HG03565 (cell line): ENCODE measurements around the gene SAAL1.

Source experiments
- ATAC-seq: cut with Tn5 transposase; IDR thresholded peaks from one replicate; pipeline ENCODE4 v1.9.1; 2021; ENCODE audit warnings: mild to moderate bottlenecking, moderate library complexity; ENCODE audit not compliant: unreplicated experiment

SAAL1 gene

GRCh38 chr11:18088366-18088765 lies 17.5 kb downstream of the SAAL1 start:
- ATAC-seq = no peak

GRCh38 chr11:18081551-18081950 lies 24.3 kb downstream of the SAAL1 start:
- ATAC-seq = no peak

- ATAC-seq = no peak
These were observed 25.4 kb downstream of the SAAL1 start for GRCh38 chr11:18080451-18080850.

- ATAC-seq = no peak
These were observed 27.0 kb downstream of the SAAL1 start for GRCh38 chr11:18078909-18079308.

- no peak for ATAC-seq
These were observed 30.4 kb downstream of the SAAL1 start for GRCh38 chr11:18075444-18075843.

- ATAC-seq = no peak
These were observed 34.7 kb downstream of the SAAL1 start for GRCh38 chr11:18071098-18071705.

GRCh38 chr11:18067372-18067771 lies 38.5 kb downstream of the SAAL1 start:
- ATAC-seq = no peak

- no peak for ATAC-seq
These were observed 39.3 kb downstream of the SAAL1 start for GRCh38 chr11:18066626-18067025.

- ATAC-seq = no peak
These were observed 40.3 kb downstream of the SAAL1 start for GRCh38 chr11:18065572-18065971.

- no peak for ATAC-seq
These were observed 41.3 kb downstream of the SAAL1 start for GRCh38 chr11:18064450-18065054.

- ATAC-seq = no peak
These were observed 41.9 kb downstream of the SAAL1 start for GRCh38 chr11:18063862-18064434.

GRCh38 chr11:18063125-18063524 lies 42.8 kb downstream of the SAAL1 start:
- no peak for ATAC-seq

- ATAC-seq = no peak
These were observed 44.5 kb downstream of the SAAL1 start for GRCh38 chr11:18061351-18061750.

GRCh38 chr11:18056561-18057181 lies 49.2 kb downstream of the SAAL1 start:
- ATAC-seq = no peak

GRCh38 chr11:18054511-18055103 lies 51.3 kb downstream of the SAAL1 start:
- ATAC-seq = no peak

- ATAC-seq = no peak
These were observed 55.0 kb downstream of the SAAL1 start for GRCh38 chr11:18050848-18051247.

- no peak for ATAC-seq
These were observed 59.6 kb downstream of the SAAL1 start, which contains the start of gene TPH1 for GRCh38 chr11:18046116-18046777. TSS of gene TPH1 (minus strand) at chr11:18046269. CDS start at chr11:18040762, 5,507 bp downstream.

GRCh38 chr11:18036456-18036855 lies 69.4 kb downstream of the SAAL1 start:
- ATAC-seq = no peak
